Fibroblast of lung (primary cell): Measurements from ENCODE around the gene ERVMER34-1.

Experiments used
- EZH2 ChIP-seq: IDR thresholded peaks from 2 replicates; pipeline ENCODE4 v1.5.1; 2012; ENCODE audit warnings: low read length, control low read depth, mild to moderate bottlenecking; ENCODE audit errors: missing control alignments
- TF ChIP-seq, protein P1 (sequence below), 2 donors: IDR thresholded peaks in 1 of 2; conservative IDR thresholded peaks in 1 of 2; 1 replicate in 1 of 2; 2 replicates in 1 of 2; pipeline ENCODE4 v1.5.1; 2011 to 2012; ENCODE audit warnings: low read length in 2 of 2, control low read depth in 1 of 2, inconsistent platforms in 1 of 2, low read depth in 1 of 2, mild to moderate bottlenecking in 1 of 2

DNA sequence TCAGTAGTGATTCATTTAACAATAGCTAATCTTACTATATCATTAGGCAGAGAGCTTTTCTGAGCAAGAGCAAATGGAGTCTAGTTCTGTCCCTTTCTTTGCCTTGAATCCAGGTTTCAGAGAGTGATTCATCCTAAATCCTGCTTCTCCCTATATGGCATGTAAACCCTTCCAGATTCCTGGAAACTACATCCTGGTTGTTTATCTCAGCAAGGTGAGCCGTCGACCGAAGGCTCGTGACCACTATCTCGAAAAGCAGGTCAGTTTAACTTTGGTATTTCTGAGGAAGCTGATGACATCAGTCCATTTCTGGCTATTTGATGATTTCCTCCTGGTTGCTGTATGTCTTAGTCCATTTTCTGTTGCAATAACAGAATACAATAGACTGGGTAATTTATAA lies 40.7 kb upstream of the ERVMER34-1 start:
- no peak for TF ChIP-seq EZH2
- TF ChIP-seq, protein P1, sequence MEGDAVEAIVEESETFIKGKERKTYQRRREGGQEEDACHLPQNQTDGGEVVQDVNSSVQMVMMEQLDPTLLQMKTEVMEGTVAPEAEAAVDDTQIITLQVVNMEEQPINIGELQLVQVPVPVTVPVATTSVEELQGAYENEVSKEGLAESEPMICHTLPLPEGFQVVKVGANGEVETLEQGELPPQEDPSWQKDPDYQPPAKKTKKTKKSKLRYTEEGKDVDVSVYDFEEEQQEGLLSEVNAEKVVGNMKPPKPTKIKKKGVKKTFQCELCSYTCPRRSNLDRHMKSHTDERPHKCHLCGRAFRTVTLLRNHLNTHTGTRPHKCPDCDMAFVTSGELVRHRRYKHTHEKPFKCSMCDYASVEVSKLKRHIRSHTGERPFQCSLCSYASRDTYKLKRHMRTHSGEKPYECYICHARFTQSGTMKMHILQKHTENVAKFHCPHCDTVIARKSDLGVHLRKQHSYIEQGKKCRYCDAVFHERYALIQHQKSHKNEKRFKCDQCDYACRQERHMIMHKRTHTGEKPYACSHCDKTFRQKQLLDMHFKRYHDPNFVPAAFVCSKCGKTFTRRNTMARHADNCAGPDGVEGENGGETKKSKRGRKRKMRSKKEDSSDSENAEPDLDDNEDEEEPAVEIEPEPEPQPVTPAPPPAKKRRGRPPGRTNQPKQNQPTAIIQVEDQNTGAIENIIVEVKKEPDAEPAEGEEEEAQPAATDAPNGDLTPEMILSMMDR (conservative IDR thresholded peaks at IDR 0.05 in 1 of 2, IDR thresholded peaks at IDR 0.05 in 1 of 2; ENCODE audit: low read depth in 1 of 2, low read length in 2 of 2) = no peak
